ENCODE measurements around the gene ITGB1BP1.

The ITGB1BP1 gene

GRCh38 chr2:9377461-9378097, 45.7 kb downstream of the ITGB1BP1 start:
- DNase-seq (ENCODE audit: low read depth) = no peak

- no peak for DNase-seq (ENCODE audit: low read depth)
Observed at GRCh38 chr2:9375857-9376428, 47.4 kb downstream of the ITGB1BP1 start.

GRCh38 chr2:9374071-9374730, 49.1 kb downstream of the ITGB1BP1 start:
- DNase-seq (ENCODE audit: low read depth) = no peak

GRCh38 chr2:9373476-9373875, 49.9 kb downstream of the ITGB1BP1 start:
- no peak for DNase-seq (ENCODE audit: low read depth)

- no peak for DNase-seq (ENCODE audit: low read depth)
Observed at GRCh38 chr2:9373047-9373446, 50.3 kb downstream of the ITGB1BP1 start.

- DNase-seq (ENCODE audit: low read depth) = peak; percentile 34
Observed at GRCh38 chr2:9370746-9371145, 52.6 kb downstream of the ITGB1BP1 start.

- no peak for DNase-seq (ENCODE audit: low read depth)
Observed at GRCh38 chr2:9366026-9366425, 57.3 kb downstream of the ITGB1BP1 start.

GRCh38 chr2:9365498-9366019, 57.8 kb downstream of the ITGB1BP1 start:
- DNase-seq (ENCODE audit: low read depth) = no peak

- DNase-seq (ENCODE audit: low read depth) = no peak
Observed at GRCh38 chr2:9364791-9365497, 58.4 kb downstream of the ITGB1BP1 start.

GRCh38 chr2:9364373-9364772, 59.0 kb downstream of the ITGB1BP1 start:
- no peak for DNase-seq (ENCODE audit: low read depth)

- DNase-seq (ENCODE audit: low read depth) = no peak
Observed at GRCh38 chr2:9360701-9361100, 62.6 kb downstream of the ITGB1BP1 start.

- DNase-seq (ENCODE audit: low read depth) = no peak
Observed at GRCh38 chr2:9360110-9360509, 63.2 kb downstream of the ITGB1BP1 start.

- no peak for DNase-seq (ENCODE audit: low read depth)
Observed at GRCh38 chr2:9359463-9359862, 63.9 kb downstream of the ITGB1BP1 start.

- no peak for DNase-seq (ENCODE audit: low read depth)
Observed at GRCh38 chr2:9358846-9359245, 64.5 kb downstream of the ITGB1BP1 start.

- DNase-seq (ENCODE audit: low read depth) = no peak
Observed at GRCh38 chr2:9356261-9356660, 67.1 kb downstream of the ITGB1BP1 start.

GRCh38 chr2:9355716-9356115, 67.6 kb downstream of the ITGB1BP1 start:
- no peak for DNase-seq (ENCODE audit: low read depth)

- DNase-seq (ENCODE audit: low read depth) = no peak
Observed at GRCh38 chr2:9355270-9355669, 68.1 kb downstream of the ITGB1BP1 start.

- DNase-seq (ENCODE audit: low read depth) = no peak
Observed at GRCh38 chr2:9354318-9354717, 69.0 kb downstream of the ITGB1BP1 start.

All from activated T-cell treated with anti-CD3 and anti-CD28 coated beads for 48 hours (primary cell).